Lower lobe of right lung (tissue), 2 donors: Measurements from ENCODE around the gene CIAO3. TPM values are rescaled to one million over a fixed set of nuclear protein-coding genes. Genes with fewer than 3 reads are reported as not detected.

ENCODE experiments used
- ATAC-seq, 2 donors: fragments of 200-7000 bp; cut with Tn5 transposase; one replicate each; pipeline ENCODE4 v1.9.1; 2020 to 2022; ENCODE audit warnings: mild to moderate bottlenecking in 2 of 2, moderate library complexity in 2 of 2
- DNase-seq: peaks from one replicate; pipeline ENCODE4 v3.0.0-alpha.2; 2020
- H3K27ac ChIP-seq: fragments of 200-600 bp; one replicate; pipeline ENCODE4 v1.8.0; 2022
- H3K27me3 ChIP-seq: fragments of 200-600 bp; one replicate; pipeline ENCODE4 v1.8.0; 2022; ENCODE audit warnings: low read depth
- H3K36me3 ChIP-seq: fragments of 200-600 bp; one replicate; pipeline ENCODE4 v1.8.0; 2022; ENCODE audit warnings: mild to moderate bottlenecking
- H3K4me1 ChIP-seq: fragments of 200-600 bp; one replicate; pipeline ENCODE4 v1.8.0; 2022
- H3K4me3 ChIP-seq: fragments of 200-600 bp; one replicate; pipeline ENCODE4 v1.8.0; 2022; ENCODE audit warnings: mild to moderate bottlenecking
- H3K9me3 ChIP-seq: fragments of 200-600 bp; one replicate; pipeline ENCODE4 v1.8.0; 2022
- CTCF ChIP-seq: fragments of 200-600 bp; IDR thresholded peaks from one replicate; pipeline ENCODE4 v1.8.0; 2022; ENCODE audit warnings: antibody characterized with exemption, mild to moderate bottlenecking
- intact Hi-C: fragments of 100-400 bp; cut with DNase I; formaldehyde crosslinking; loops from one replicate; pipeline ENCODE4 v1.11.0; 2022
- long read RNA-seq: library from polyadenylated mRNA; unstranded; transcript quantifications from one replicate; pipeline ENCODE4 v2.0.0, GENCODE V29; 2021
- total RNA-seq: library from RNA; stranded (reverse); fragmentation: NEBNext Ultra II Directional; extraction: Animal tissue kit (Norgen Biotek cat#: 25700); gene quantifications from one replicate; pipeline ENCODE4 v1.2.1, GENCODE V29; 2021
- donor health status: DM: no; HTN: yes; CAD: no; lungs with severe emphysema.

CIAO3 gene
- total RNA-seq: 24.3 TPM
- long read RNA-seq, transcript CIAO3-201 (11 exons, 2,112 nt): major isoform, 41 of 61 reads
- long read RNA-seq, partial matches to known transcripts: 4 of 61 reads
- long read RNA-seq, other reads (novel, unspliced or antisense): 11 of 61 reads

- peak; percentile 92 for TF ChIP-seq CTCF
- Histone ChIP-seq H3K27ac (peak within 1 kb of the TSS; percentile 86), H3K36me3 (peaks cover 22% of the 10 kb centered on the region), H3K27me3 (no peaks in the 10 kb centered on the region), H3K4me3 (peak within 1 kb of the TSS; percentile 97), H3K4me1 (peaks cover 15% of the 10 kb centered on the region), H3K9me3 (no peaks in the 10 kb centered on the region)
- intact Hi-C loops: no loop called here
- ATAC-seq: peak; percentile 96 to 97
- DNase-seq: peak; percentile 93
Measured at GRCh38 chr16:740764-741505, at the start of gene CIAO3. Gene CIAO3, minus strand, starts transcription at chr16:740997. Its CDS starts 12 bp downstream, at chr16:740985.

GRCh38 chr16:790086-790485 lies 49.3 kb upstream of the CIAO3 start:
- Histone ChIP-seq H3K27me3 (no peaks in the 10 kb centered on the region), H3K36me3 (peaks cover 12% of the 10 kb centered on the region), H3K4me3 (no peak overlapping the region), H3K4me1 (peaks cover 23% of the 10 kb centered on the region), H3K27ac (no peak overlapping the region), H3K9me3 (no peaks in the 10 kb centered on the region)
- TF ChIP-seq CTCF: no peak
- intact Hi-C loops: no loop called here
- ATAC-seq (no peak), DNase-seq (no peak)

- Histone ChIP-seq H3K4me3 (peak overlapping the region; percentile 80), H3K4me1 (peaks cover 23% of the 10 kb centered on the region), H3K27ac (no peak overlapping the region), H3K9me3 (no peaks in the 10 kb centered on the region), H3K36me3 (peaks cover 12% of the 10 kb centered on the region), H3K27me3 (no peaks in the 10 kb centered on the region)
- ATAC-seq (no peak), DNase-seq (no peak)
- intact Hi-C loops: no loop called here
- no peak for TF ChIP-seq CTCF
Measured at GRCh38 chr16:789191-789850, 48.5 kb upstream of the CIAO3 start.

GRCh38 chr16:788399-789126 lies 47.8 kb upstream of the CIAO3 start, which contains the start of gene CHTF18:
Gene CHTF18, plus strand, starts transcription at chr16:788620. Its CDS starts 65 bp downstream, at chr16:788685.
- Histone ChIP-seq H3K27me3 (peaks cover 1% of the 10 kb centered on the region), H3K4me1 (peaks cover 23% of the 10 kb centered on the region), H3K27ac (peak within 1 kb of the TSS; percentile 81), H3K36me3 (peaks cover 12% of the 10 kb centered on the region), H3K4me3 (peak within 1 kb of the TSS; percentile 88), H3K9me3 (no peaks in the 10 kb centered on the region)
- ATAC-seq (peak; percentile 93 to 94), DNase-seq (peak; percentile 92)
- TF ChIP-seq CTCF: no peak
- intact Hi-C loops: no loop called here

GRCh38 chr16:787978-788398 lies 47.2 kb upstream of the CIAO3 start, which contains the start of gene RPUSD1:
Gene RPUSD1, minus strand, starts transcription at chr16:788381. Its CDS starts 644 bp downstream, at chr16:787737.
- peak; percentile 64 for DNase-seq
- Histone ChIP-seq H3K27me3 (peaks cover 7% of the 10 kb centered on the region), H3K4me3 (peak within 1 kb of the TSS; percentile 88), H3K27ac (peak within 1 kb of the TSS; percentile 81), H3K9me3 (no peaks in the 10 kb centered on the region), H3K36me3 (peaks cover 12% of the 10 kb centered on the region), H3K4me1 (peaks cover 27% of the 10 kb centered on the region)
- ATAC-seq: peak; percentile 0 to 2
- TF ChIP-seq CTCF: peak; percentile 8
- intact Hi-C loops: no loop called here
